Measurements from ENCODE around the gene PNMA8B. TPM values are rescaled to one million over a fixed set of nuclear protein-coding genes. Genes with fewer than 3 reads are reported as not detected.

Gene PNMA8B
- total RNA-seq, 1 donor from 2014 or later = 1.5 TPM

GRCh38 chr19:46491975-46492682 lies 3.5 kb downstream of the PNMA8B start:
- no peak overlapping the region for H3K4me3 ChIP-seq
- peaks cover 27% of the 10 kb centered on the region for H3K4me1 ChIP-seq
- no peaks in the 10 kb centered on the region for H3K9me3 ChIP-seq
- no peaks in the 10 kb centered on the region for H3K36me3 ChIP-seq
- peaks cover 78% of the 10 kb centered on the region for H3K27me3 ChIP-seq (ENCODE audit: low read depth)
- ATAC-seq = no peak
- TF ChIP-seq CTCF (IDR thresholded peaks at IDR 0.05) = no peak
- H3K27ac ChIP-seq = no peak overlapping the region
- no peak for DNase-seq
- intact Hi-C loops (cut with DNase I) = no loop called here

GRCh38 chr19:46490774-46491173 lies 4.9 kb downstream of the PNMA8B start:
- Histone ChIP-seq H3K27ac (no peak overlapping the region), H3K9me3 (no peaks in the 10 kb centered on the region), H3K4me3 (no peak overlapping the region), H3K27me3 (ENCODE audit: low read depth) (peaks cover 82% of the 10 kb centered on the region), H3K4me1 (peaks cover 28% of the 10 kb centered on the region), H3K36me3 (no peaks in the 10 kb centered on the region)
- DNase-seq = no peak
- intact Hi-C loops (cut with DNase I) = no loop called here
- no peak for TF ChIP-seq CTCF (IDR thresholded peaks at IDR 0.05)
- no peak for ATAC-seq

- peak; percentile 31 for TF ChIP-seq CTCF (IDR thresholded peaks at IDR 0.05)
- Histone ChIP-seq H3K27ac (peak overlapping the region; percentile 59), H3K27me3 (ENCODE audit: low read depth) (peaks cover 72% of the 10 kb centered on the region), H3K4me3 (peak overlapping the region; percentile 34), H3K9me3 (no peaks in the 10 kb centered on the region), H3K4me1 (peaks cover 23% of the 10 kb centered on the region), H3K36me3 (no peaks in the 10 kb centered on the region)
- DNase-seq = peak; percentile 65
- peak; percentile 64 to 73 for ATAC-seq
- intact Hi-C loops (cut with DNase I) = loop anchor here (10.0 kb wide), 1 partner anchor 85 kb away; no protein-coding TSS in a partner anchor
Observed at GRCh38 chr19:46489445-46490272, 6.0 kb downstream of the PNMA8B start.

GRCh38 chr19:46488551-46488950 lies 7.1 kb downstream of the PNMA8B start:
- no peaks in the 10 kb centered on the region for H3K36me3 ChIP-seq
- intact Hi-C loops (cut with DNase I) = loop anchor here (10.0 kb wide), 1 partner anchor 84 kb away; no protein-coding TSS in a partner anchor
- no peak overlapping the region for H3K4me3 ChIP-seq
- ATAC-seq (no peak), DNase-seq (no peak)
- peaks cover 23% of the 10 kb centered on the region for H3K4me1 ChIP-seq
- no peaks in the 10 kb centered on the region for H3K9me3 ChIP-seq
- H3K27me3 ChIP-seq (ENCODE audit: low read depth) = peaks cover 61% of the 10 kb centered on the region
- no peak for TF ChIP-seq CTCF (IDR thresholded peaks at IDR 0.05)
- H3K27ac ChIP-seq = no peak overlapping the region

GRCh38 chr19:46487802-46488445 lies 7.7 kb downstream of the PNMA8B start:
- DNase-seq (peak; percentile 78), ATAC-seq (peak; percentile 74 to 81)
- H3K4me3 ChIP-seq = peak overlapping the region; percentile 41
- intact Hi-C loops (cut with DNase I) = loop anchor here (10.0 kb wide), 1 partner anchor 83 kb away; no protein-coding TSS in a partner anchor
- no peaks in the 10 kb centered on the region for H3K36me3 ChIP-seq
- H3K9me3 ChIP-seq = no peaks in the 10 kb centered on the region
- peaks cover 23% of the 10 kb centered on the region for H3K4me1 ChIP-seq
- peaks cover 55% of the 10 kb centered on the region for H3K27me3 ChIP-seq (ENCODE audit: low read depth)
- peak; percentile 92 for TF ChIP-seq CTCF (IDR thresholded peaks at IDR 0.05)
- no peak overlapping the region for H3K27ac ChIP-seq
